GM12878 (cell line): ENCODE results near the gene LRTM2. TPM values are rescaled to one million over a fixed set of nuclear protein-coding genes. Genes with fewer than 3 reads are reported as not detected.

Experiments
- ATF7 ChIP-seq: fragments of 450-650 bp; IDR thresholded peaks from 2 replicates; pipeline ENCODE4 v1.6.1; 2016; ENCODE audit warnings: low read depth, mild to moderate bottlenecking
- BMI1 ChIP-seq: fragments of 450-650 bp; IDR thresholded peaks from 2 replicates; pipeline ENCODE4 v1.6.1; 2016; ENCODE audit warnings: mild to moderate bottlenecking, moderate library complexity, borderline replicate concordance
- BRCA1 ChIP-seq: IDR thresholded peaks from 2 replicates; pipeline ENCODE4 v1.6.1; 2011; ENCODE audit warnings: low read depth, low read length, improper control_type of control experiment
- CBFB ChIP-seq: IDR thresholded peaks from 2 replicates; pipeline ENCODE4 v1.6.1; 2016; ENCODE audit warnings: antibody characterized with exemption, low read depth
- EZH2 ChIP-seq: IDR thresholded peaks from 2 replicates; pipeline ENCODE4 v1.6.1; 2012; ENCODE audit warnings: low read depth, mild to moderate bottlenecking, control low read depth, inconsistent platforms, low read length, borderline replicate concordance; ENCODE audit not compliant: control insufficient read depth
- IRF4 ChIP-seq: IDR thresholded peaks from 2 replicates; pipeline ENCODE4 v1.6.1; 2011; ENCODE audit warnings: low read depth, low read length
- MEF2B ChIP-seq: fragments of 450-650 bp; IDR thresholded peaks from 2 replicates; pipeline ENCODE4 v1.6.1; 2018; ENCODE audit warnings: mild to moderate bottlenecking, moderate library complexity; ENCODE audit not compliant: partially characterized antibody, poor library complexity, severe bottlenecking
- MXI1 ChIP-seq: fragments of 150-350 bp; IDR thresholded peaks from 2 replicates; pipeline ENCODE4 v1.6.1; 2011; ENCODE audit warnings: low read depth, mild to moderate bottlenecking, inconsistent platforms, low read length, improper control_type of control experiment
- PAX5 ChIP-seq: IDR thresholded peaks from 2 replicates; pipeline ENCODE4 v1.6.1; 2011; ENCODE audit warnings: low read depth, low read length, borderline replicate concordance
- RAD21 ChIP-seq: IDR thresholded peaks from 2 replicates; pipeline ENCODE4 v1.6.1; 2011; ENCODE audit warnings: mild to moderate bottlenecking, low read depth, low read length, moderate library complexity; ENCODE audit not compliant: insufficient read depth
- RELB ChIP-seq: fragments of 450-650 bp; IDR thresholded peaks from 2 replicates; pipeline ENCODE4 v1.6.1; 2017; ENCODE audit warnings: low read depth, mild to moderate bottlenecking, moderate library complexity
- SMAD1 ChIP-seq: fragments of 450-650 bp; IDR thresholded peaks from 2 replicates; pipeline ENCODE4 v1.6.1; 2018; ENCODE audit warnings: mild to moderate bottlenecking, low read depth; ENCODE audit not compliant: partially characterized antibody
- USF2 ChIP-seq: IDR thresholded peaks from 2 replicates; pipeline ENCODE4 v1.6.1; 2011; ENCODE audit warnings: low read depth, low read length, improper control_type of control experiment, borderline replicate concordance
- ZBTB33 ChIP-seq: fragments of 450-650 bp; IDR thresholded peaks from 2 replicates; pipeline ENCODE4 v1.6.1; 2017; ENCODE audit warnings: mild to moderate bottlenecking
- ZNF622 ChIP-seq: fragments of 450-650 bp; IDR thresholded peaks from 2 replicates; pipeline ENCODE4 v1.6.1; 2017; ENCODE audit warnings: mild to moderate bottlenecking, inconsistent platforms
- ZZZ3 ChIP-seq: IDR thresholded peaks from 2 replicates; pipeline ENCODE4 v1.6.1; 2011; ENCODE audit warnings: low read depth; ENCODE audit not compliant: control insufficient read depth, insufficient read length
- polyA plus RNA-seq, 11 experiments: library from polyadenylated mRNA; depleted of rRNA in 4 of 11; unstranded in 6 of 11; stranded (reverse) in 5 of 11; fragments of >200 nt; fragmentation: Nextera tagmentation in 4 of 11; fragmentation: Illumina TruSeq in 1 of 11; extraction: Ambion mirVana in 4 of 11; extraction: Trizol in 1 of 11; gene quantifications; 1 replicate in 1 of 11; 2 replicates in 10 of 11; pipeline versions ENCODE4 v1.2.1 to v1.2.3, GENCODE V29; 2011 to 2016; ENCODE audit warnings: inconsistent platforms in 2 of 11, missing spikeins in 2 of 11, low read depth in 1 of 11
- total RNA-seq, 4 experiments: library from RNA; depleted of rRNA in 3 of 4; stranded (reverse); fragments of >200 nt in 3 of 4; fragmentation: Illumina TruSeq in 1 of 4; extraction: Trizol in 1 of 4; gene quantifications; 2 replicates each; pipeline versions ENCODE4 v1.2.1 to v1.2.3, GENCODE V29; 2013 to 2021
- TF ChIP-seq, protein P1 (sequence below): IDR thresholded peaks from 2 replicates; pipeline ENCODE4 v1.6.1; 2011; ENCODE audit warnings: borderline replicate concordance, low read depth, mild to moderate bottlenecking, moderate library complexity, mixed read lengths, low read length; ENCODE audit not compliant: insufficient read depth; ENCODE audit errors: extremely low read length
- TF ChIP-seq, protein P2 (sequence below): fragments of 450-650 bp; formaldehyde crosslinking; IDR thresholded peaks from 2 replicates; pipeline ENCODE4 v1.4.0; 2022; ENCODE audit warnings: mild to moderate bottlenecking, moderate library complexity
- TF ChIP-seq, protein P3 (sequence below): IDR thresholded peaks from 2 replicates; pipeline ENCODE4 v1.6.1; 2012; ENCODE audit warnings: low read depth, low read length, improper control_type of control experiment

LRTM2 gene
- total and polyA plus RNA-seq, 10 of the 15 experiments (the other 5 are each of a cell fraction or from before 2014, with no cell fraction given), result 0.05 TPM; not detected in 9

DNA sequence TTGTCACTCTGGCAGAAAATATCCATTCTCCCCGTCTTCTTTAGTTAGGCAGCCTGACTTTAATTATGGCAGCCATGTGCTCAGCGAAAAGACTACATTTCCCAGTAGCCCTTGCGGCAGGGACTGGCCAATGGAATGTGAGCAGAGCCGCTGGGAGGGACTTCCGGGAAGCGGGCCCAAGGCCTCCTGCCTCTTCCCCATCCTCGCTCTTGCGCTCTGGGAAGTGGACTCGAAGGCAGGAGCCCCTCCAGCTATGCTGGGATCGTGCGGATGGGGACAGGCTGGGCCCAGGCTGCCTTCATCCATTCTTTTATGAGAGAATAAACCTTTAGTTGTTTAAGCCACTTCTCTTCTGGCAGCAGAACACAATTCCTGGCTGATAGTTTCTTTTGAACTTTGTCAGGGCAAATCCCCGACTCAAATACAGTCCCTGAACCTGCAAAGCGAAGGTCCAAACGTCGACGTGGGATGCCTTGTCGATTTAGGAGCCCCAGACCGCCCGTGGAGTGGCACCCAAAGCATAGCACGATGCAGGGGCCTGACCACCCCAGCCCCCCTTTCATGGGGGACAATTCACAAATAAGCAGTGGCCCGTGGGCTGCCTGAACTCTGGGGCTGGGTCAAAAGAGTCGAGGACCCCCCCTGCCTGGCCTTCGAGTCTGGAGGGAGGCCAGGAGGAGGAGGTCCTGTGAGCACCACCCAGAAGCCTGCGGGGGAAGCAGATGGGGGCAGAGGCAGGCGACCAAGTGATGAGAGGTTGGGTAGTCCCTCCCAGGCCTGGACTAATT, 15.6 kb upstream of the LRTM2 start (continued):
- TF ChIP-seq, protein P1, sequence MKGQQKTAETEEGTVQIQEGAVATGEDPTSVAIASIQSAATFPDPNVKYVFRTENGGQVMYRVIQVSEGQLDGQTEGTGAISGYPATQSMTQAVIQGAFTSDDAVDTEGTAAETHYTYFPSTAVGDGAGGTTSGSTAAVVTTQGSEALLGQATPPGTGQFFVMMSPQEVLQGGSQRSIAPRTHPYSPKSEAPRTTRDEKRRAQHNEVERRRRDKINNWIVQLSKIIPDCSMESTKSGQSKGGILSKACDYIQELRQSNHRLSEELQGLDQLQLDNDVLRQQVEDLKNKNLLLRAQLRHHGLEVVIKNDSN, result peak; percentile 17
- TF ChIP-seq IRF4, result no peak
- no peak for TF ChIP-seq RAD21
- TF ChIP-seq ATF7, result no peak
- TF ChIP-seq, protein P2, sequence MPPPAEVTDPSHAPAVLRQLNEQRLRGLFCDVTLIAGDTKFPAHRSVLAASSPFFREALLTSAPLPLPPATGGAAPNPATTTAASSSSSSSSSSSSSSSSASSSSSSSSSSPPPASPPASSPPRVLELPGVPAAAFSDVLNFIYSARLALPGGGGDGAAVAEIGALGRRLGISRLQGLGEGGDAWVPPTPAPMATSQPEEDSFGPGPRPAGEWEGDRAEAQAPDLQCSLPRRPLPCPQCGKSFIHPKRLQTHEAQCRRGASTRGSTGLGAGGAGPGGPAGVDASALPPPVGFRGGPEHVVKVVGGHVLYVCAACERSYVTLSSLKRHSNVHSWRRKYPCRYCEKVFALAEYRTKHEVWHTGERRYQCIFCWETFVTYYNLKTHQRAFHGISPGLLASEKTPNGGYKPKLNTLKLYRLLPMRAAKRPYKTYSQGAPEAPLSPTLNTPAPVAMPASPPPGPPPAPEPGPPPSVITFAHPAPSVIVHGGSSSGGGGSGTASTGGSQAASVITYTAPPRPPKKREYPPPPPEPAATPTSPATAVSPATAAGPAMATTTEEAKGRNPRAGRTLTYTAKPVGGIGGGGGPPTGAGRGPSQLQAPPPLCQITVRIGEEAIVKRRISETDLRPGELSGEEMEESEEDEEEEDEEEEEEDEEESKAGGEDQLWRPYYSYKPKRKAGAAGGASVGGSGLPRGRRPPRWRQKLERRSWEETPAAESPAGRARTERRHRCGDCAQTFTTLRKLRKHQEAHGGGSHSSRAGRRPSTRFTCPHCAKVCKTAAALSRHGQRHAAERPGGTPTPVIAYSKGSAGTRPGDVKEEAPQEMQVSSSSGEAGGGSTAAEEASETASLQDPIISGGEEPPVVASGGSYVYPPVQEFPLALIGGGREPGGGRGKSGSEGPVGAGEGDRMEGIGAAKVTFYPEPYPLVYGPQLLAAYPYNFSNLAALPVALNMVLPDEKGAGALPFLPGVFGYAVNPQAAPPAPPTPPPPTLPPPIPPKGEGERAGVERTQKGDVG, result no peak
- no peak for TF ChIP-seq BRCA1
- no peak for TF ChIP-seq RELB
- TF ChIP-seq, protein P3, sequence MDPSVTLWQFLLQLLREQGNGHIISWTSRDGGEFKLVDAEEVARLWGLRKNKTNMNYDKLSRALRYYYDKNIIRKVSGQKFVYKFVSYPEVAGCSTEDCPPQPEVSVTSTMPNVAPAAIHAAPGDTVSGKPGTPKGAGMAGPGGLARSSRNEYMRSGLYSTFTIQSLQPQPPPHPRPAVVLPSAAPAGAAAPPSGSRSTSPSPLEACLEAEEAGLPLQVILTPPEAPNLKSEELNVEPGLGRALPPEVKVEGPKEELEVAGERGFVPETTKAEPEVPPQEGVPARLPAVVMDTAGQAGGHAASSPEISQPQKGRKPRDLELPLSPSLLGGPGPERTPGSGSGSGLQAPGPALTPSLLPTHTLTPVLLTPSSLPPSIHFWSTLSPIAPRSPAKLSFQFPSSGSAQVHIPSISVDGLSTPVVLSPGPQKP, result peak; percentile 61; the same call in 1 of the 2 replicates
- no peak for TF ChIP-seq EZH2
- no peak; the same call in 1 of the 2 replicates for TF ChIP-seq MXI1
- TF ChIP-seq USF2, result no peak
- no peak for TF ChIP-seq CBFB
- no peak for TF ChIP-seq ZZZ3
- no peak for TF ChIP-seq SMAD1
- TF ChIP-seq ZNF622, result no peak
- no peak for TF ChIP-seq MEF2B
- no peak for TF ChIP-seq PAX5
- no peak for TF ChIP-seq BMI1
- no peak for TF ChIP-seq ZBTB33
